Hepatocyte (in vitro differentiated cells): Measurements from ENCODE around the gene EPHB1.

Experiments
- CTCF ChIP-seq: fragments of 200-600 bp; sonication (generic); IDR thresholded peaks from 2 replicates; pipeline ENCODE4 v1.5.1; 2016; ENCODE audit warnings: antibody characterized with exemption, mild to moderate bottlenecking; ENCODE audit not compliant: poor library complexity
- EZH2 ChIP-seq: fragments of 200-600 bp; sonication (generic); IDR thresholded peaks from 2 replicates; pipeline ENCODE4 v1.6.1; 2016; ENCODE audit warnings: antibody characterized with exemption, mild to moderate bottlenecking, borderline replicate concordance

GRCh38 chr3:134879990-134880389, 84.9 kb downstream of the EPHB1 start:
- TF ChIP-seq CTCF (no peak), EZH2 (no peak)
